ENCODE results near the gene MPV17L. TPM values are rescaled to one million over a fixed set of nuclear protein-coding genes. Genes with fewer than 3 reads are reported as not detected.
"Not testable (repeated sequence)": the region's sequence is repeated elsewhere in the genome, so short reads cannot be mapped to it uniquely, and the experiment has no call there.

MPV17L gene
- total and polyA plus RNA-seq, 4 experiments from 2014 or later, result not detected

GRCh38 chr16:15415511-15415985, 20.0 kb downstream of the MPV17L start:
- POLR2A ChIA-PET (ENCODE audit: partially characterized antibody), result no interaction called here
- Mint-ChIP-seq H3K4me1 (no peaks in the 10 kb centered on the region), H3K9me3 (peaks cover 0 to 1% (median 0%) of the 10 kb centered on the region in 8 donors), H3K4me3 (no peak overlapping the region), H3K27me3 (peaks cover 0 to 5% of the 10 kb centered on the region in 2 donors), H3K36me3 (no peaks in the 10 kb centered on the region), H3K27ac (no peak overlapping the region)
- Histone ChIP-seq H3K36me3 (ENCODE audit: insufficient read depth, low read length) (no peaks in the 10 kb centered on the region), H3K4me1 (ENCODE audit: insufficient read depth, low read length) (no peaks in the 10 kb centered on the region), H3K4me3 (ENCODE audit: low read length in 2 of 2) (no peak overlapping the region), H3K27ac (ENCODE audit: low read depth, low read length) (no peak overlapping the region), H3K9me3 (ENCODE audit: control insufficient read depth in 1 of 2, low read length in 2 of 2) (no peaks in the 10 kb centered on the region), H3K27me3 (ENCODE audit: insufficient read depth, low read length) (no peaks in the 10 kb centered on the region)
- intact Hi-C loops (cut with micrococcal nuclease), result no loop called here
- CTCF ChIA-PET (ENCODE audit: partially characterized antibody), result no interaction called here
- no peak for DNase-seq

- POLR2A ChIA-PET (ENCODE audit: partially characterized antibody), result no interaction called here
- Mint-ChIP-seq H3K27me3 (peaks cover 3 to 10% of the 10 kb centered on the region in 2 donors), H3K27ac (no peak overlapping the region), H3K4me3 (no peak overlapping the region), H3K4me1 (no peaks in the 10 kb centered on the region), H3K36me3 (no peaks in the 10 kb centered on the region), H3K9me3 (peaks cover 0 to 1% (median 0%) of the 10 kb centered on the region in 8 donors)
- Histone ChIP-seq H3K27me3 (ENCODE audit: insufficient read depth, low read length) (no peaks in the 10 kb centered on the region), H3K27ac (ENCODE audit: low read depth, low read length) (no peak overlapping the region), H3K9me3 (ENCODE audit: control insufficient read depth in 1 of 2, low read length in 2 of 2) (no peaks in the 10 kb centered on the region), H3K4me1 (ENCODE audit: insufficient read depth, low read length) (no peaks in the 10 kb centered on the region), H3K4me3 (ENCODE audit: low read length in 2 of 2) (no peak overlapping the region), H3K36me3 (ENCODE audit: insufficient read depth, low read length) (no peaks in the 10 kb centered on the region)
- no peak for DNase-seq
- intact Hi-C loops (cut with micrococcal nuclease), result no loop called here
- CTCF ChIA-PET (ENCODE audit: partially characterized antibody), result no interaction called here
Observed at GRCh38 chr16:15417197-15417596, 21.6 kb downstream of the MPV17L start.

GRCh38 chr16:15418206-15418605, 22.7 kb downstream of the MPV17L start:
- CTCF ChIA-PET (ENCODE audit: partially characterized antibody), result interaction anchor here (1.7 kb wide), 1 partner anchor 10 kb away, joined by 5 read pairs; no protein-coding TSS in a partner anchor

DNA sequence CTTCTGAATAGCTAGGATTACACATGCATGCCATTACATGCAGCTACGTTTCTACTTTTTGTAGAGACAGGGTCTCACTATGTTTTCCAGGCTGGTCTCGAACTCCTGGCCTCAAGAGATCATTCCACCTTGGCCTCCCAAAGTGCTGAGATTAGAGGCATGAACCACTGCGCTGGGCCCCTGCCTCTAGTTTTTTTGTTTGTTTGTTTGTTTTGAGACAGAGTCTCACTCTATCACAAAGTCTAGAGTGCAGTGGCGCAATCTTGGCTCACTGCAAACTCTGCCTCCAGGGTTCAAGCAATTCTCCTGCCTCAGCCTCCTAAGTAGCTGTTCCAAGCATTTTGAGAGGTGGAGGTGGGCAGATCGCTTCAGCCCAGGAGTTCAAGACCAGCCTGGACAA, 26.1 kb downstream of the MPV17L start:
- POLR2A ChIA-PET (ENCODE audit: partially characterized antibody); CTCF ChIA-PET (ENCODE audit: partially characterized antibody); H3K36me3 Mint-ChIP-seq; H3K4me1 Mint-ChIP-seq; H3K4me3 Mint-ChIP-seq; DNase-seq; H3K36me3 ChIP-seq (ENCODE audit: insufficient read depth, low read length); H3K9me3 Mint-ChIP-seq; H3K4me3 ChIP-seq (ENCODE audit: low read length in 2 of 2); intact Hi-C loops (cut with micrococcal nuclease); H3K27me3 ChIP-seq (ENCODE audit: insufficient read depth, low read length); H3K27ac ChIP-seq (ENCODE audit: low read depth, low read length); H3K4me1 ChIP-seq (ENCODE audit: insufficient read depth, low read length); H3K9me3 ChIP-seq (ENCODE audit: control insufficient read depth in 1 of 2, low read length in 2 of 2): not testable (repeated sequence)
- H3K27ac Mint-ChIP-seq, result peak overlapping the region in 1 of 7 donors; percentile 78
- H3K27me3 Mint-ChIP-seq, result peaks cover 10 to 13% of the 10 kb centered on the region in 2 donors

More at GRCh38 chr16:15418206-15418605, 22.7 kb downstream of the MPV17L start:
- H3K4me1 Mint-ChIP-seq, result no peaks in the 10 kb centered on the region
- Histone ChIP-seq H3K4me3 (ENCODE audit: low read length in 2 of 2) (no peak overlapping the region), H3K36me3 (ENCODE audit: insufficient read depth, low read length) (no peaks in the 10 kb centered on the region), H3K27me3 (ENCODE audit: insufficient read depth, low read length) (no peaks in the 10 kb centered on the region), H3K27ac (ENCODE audit: low read depth, low read length) (no peak overlapping the region), H3K4me1 (ENCODE audit: insufficient read depth, low read length) (no peaks in the 10 kb centered on the region), H3K9me3 (ENCODE audit: control insufficient read depth in 1 of 2, low read length in 2 of 2) (no peaks in the 10 kb centered on the region)
- H3K36me3 Mint-ChIP-seq, result no peaks in the 10 kb centered on the region
- DNase-seq, result no peak
- no peak overlapping the region for H3K4me3 Mint-ChIP-seq
- intact Hi-C loops (cut with micrococcal nuclease), result no loop called here
- H3K9me3 Mint-ChIP-seq, result peaks cover 0 to 1% (median 0%) of the 10 kb centered on the region in 8 donors
- peak overlapping the region in 1 of 7 donors; percentile 48 for H3K27ac Mint-ChIP-seq
- peaks cover 3 to 10% of the 10 kb centered on the region in 2 donors for H3K27me3 Mint-ChIP-seq
- POLR2A ChIA-PET (ENCODE audit: partially characterized antibody), result no interaction called here

DNA sequence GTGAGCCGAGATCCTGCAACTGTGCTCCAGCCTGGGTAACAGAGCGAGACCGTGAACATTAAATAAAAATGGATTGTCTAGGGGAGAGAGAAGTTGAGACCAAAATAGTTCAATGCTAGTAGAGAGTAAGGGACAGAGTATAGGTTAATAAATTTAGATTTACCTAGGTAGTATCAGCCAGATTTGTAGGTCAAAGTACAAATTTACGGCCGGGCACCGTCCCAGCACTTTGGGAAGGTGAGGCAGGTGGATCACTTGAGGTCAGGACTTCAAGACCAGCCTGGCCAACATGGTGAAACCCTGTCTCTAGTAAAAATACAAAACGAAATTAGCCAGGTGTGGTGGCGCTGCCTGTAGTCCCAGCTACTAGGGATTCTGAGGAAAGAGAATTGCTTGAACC, 26.7 kb downstream of the MPV17L start:
- no peaks in the 10 kb centered on the region for H3K36me3 ChIP-seq (ENCODE audit: insufficient read depth, low read length)
- H3K36me3 Mint-ChIP-seq, result no peaks in the 10 kb centered on the region

GRCh38 chr16:15425861-15426260, 30.3 kb downstream of the MPV17L start:
- H3K4me1 ChIP-seq (ENCODE audit: insufficient read depth, low read length), result no peaks in the 10 kb centered on the region
- DNase-seq, result no peak
- H3K9me3 ChIP-seq (ENCODE audit: control insufficient read depth in 1 of 2, low read length in 2 of 2), result no peaks in the 10 kb centered on the region
- no peaks in the 10 kb centered on the region for H3K27me3 ChIP-seq (ENCODE audit: insufficient read depth, low read length)
- no peaks in the 10 kb centered on the region for H3K36me3 Mint-ChIP-seq
- H3K27me3 Mint-ChIP-seq, result peaks cover 10 to 11% of the 10 kb centered on the region in 2 donors
- peaks cover 0 to 3% (median under 1%) of the 10 kb centered on the region in 4 donors for H3K4me1 Mint-ChIP-seq
- H3K9me3 Mint-ChIP-seq, result no peaks in the 10 kb centered on the region
- POLR2A ChIA-PET (ENCODE audit: partially characterized antibody), result no interaction called here
- H3K4me3 ChIP-seq (ENCODE audit: low read length in 2 of 2), result no peak overlapping the region
- intact Hi-C loops (cut with micrococcal nuclease), result loop anchor here (5.0 kb wide), 1 partner anchor 166 kb away; no protein-coding TSS in a partner anchor
- no peaks in the 10 kb centered on the region for H3K36me3 ChIP-seq (ENCODE audit: insufficient read depth, low read length)
- no peak overlapping the region for H3K4me3 Mint-ChIP-seq
- CTCF ChIA-PET (ENCODE audit: partially characterized antibody), result interaction anchor here (1.3 to 4.8 kb wide), 3 partner anchors 93 to 278 kb away, joined by 4 to 31 read pairs (median 22); partner anchors contain the start of gene MARF1
- H3K27ac Mint-ChIP-seq, result no peak overlapping the region
- no peak overlapping the region for H3K27ac ChIP-seq (ENCODE audit: low read depth, low read length)

More for the DNA sequence above, 26.7 kb downstream of the MPV17L start:
- Histone ChIP-seq H3K4me1 (ENCODE audit: insufficient read depth, low read length) (no peaks in the 10 kb centered on the region), H3K9me3 (ENCODE audit: control insufficient read depth in 1 of 2, low read length in 2 of 2) (no peaks in the 10 kb centered on the region), H3K27me3 (ENCODE audit: insufficient read depth, low read length) (no peaks in the 10 kb centered on the region), H3K27ac (ENCODE audit: low read depth, low read length) (no peak overlapping the region), H3K4me3 (ENCODE audit: low read length in 2 of 2) (no peak overlapping the region)
- no peak for DNase-seq
- Mint-ChIP-seq H3K27ac (peak overlapping the region in 1 of 7 donors; percentile 29), H3K27me3 (peaks cover 10 to 13% of the 10 kb centered on the region in 2 donors), H3K4me3 (no peak overlapping the region), H3K9me3 (no peaks in the 10 kb centered on the region), H3K4me1 (no peaks in the 10 kb centered on the region)
- ChIA-PET CTCF (ENCODE audit: partially characterized antibody) (no interaction called here), POLR2A (ENCODE audit: partially characterized antibody) (no interaction called here)
- intact Hi-C loops (cut with micrococcal nuclease), result no loop called here

GRCh38 chr16:15426796-15427195, 31.2 kb downstream of the MPV17L start:
- intact Hi-C loops (cut with micrococcal nuclease), result loop anchor here (1.0 to 5.0 kb wide), 5 partner anchors 166 to 701 kb away; no protein-coding TSS in a partner anchor
- Histone ChIP-seq H3K36me3 (ENCODE audit: insufficient read depth, low read length) (no peaks in the 10 kb centered on the region), H3K27me3 (ENCODE audit: insufficient read depth, low read length) (no peaks in the 10 kb centered on the region), H3K4me1 (ENCODE audit: insufficient read depth, low read length) (no peaks in the 10 kb centered on the region), H3K27ac (ENCODE audit: low read depth, low read length) (no peak overlapping the region), H3K4me3 (ENCODE audit: low read length in 2 of 2) (no peak overlapping the region), H3K9me3 (ENCODE audit: control insufficient read depth in 1 of 2, low read length in 2 of 2) (no peaks in the 10 kb centered on the region)
- DNase-seq, result no peak
- H3K27ac Mint-ChIP-seq, result no peak overlapping the region
- H3K4me3 Mint-ChIP-seq, result no peak overlapping the region
- H3K4me1 Mint-ChIP-seq, result peaks cover 0 to 3% (median under 1%) of the 10 kb centered on the region in 4 donors
- no peaks in the 10 kb centered on the region for H3K9me3 Mint-ChIP-seq
- H3K36me3 Mint-ChIP-seq, result no peaks in the 10 kb centered on the region
- CTCF ChIA-PET (ENCODE audit: partially characterized antibody), result interaction anchor here (0.8 to 4.8 kb wide), 6 partner anchors 17 to 280 kb away, joined by 3 to 31 read pairs (median 6); partner anchors contain the start of gene MARF1
- POLR2A ChIA-PET (ENCODE audit: partially characterized antibody), result no interaction called here
- peaks cover 6 to 10% of the 10 kb centered on the region in 2 donors for H3K27me3 Mint-ChIP-seq

All from CD4-positive, alpha-beta memory T cell (primary cell).